ENCODE data around the gene RLN1.

GRCh38 chr9:5288591-5288990 lies 51.1 kb downstream of the RLN1 start:
- TF ChIP-seq EP300 (conservative IDR thresholded peaks at IDR 0.05; ENCODE audit: poor library complexity, severe bottlenecking): no peak
- no peak for TF ChIP-seq CTCF (IDR thresholded peaks at IDR 0.05; ENCODE audit: poor library complexity, severe bottlenecking)
- TF ChIP-seq EZH2 (IDR thresholded peaks at IDR 0.05; ENCODE audit: borderline replicate concordance, insufficient read depth, low read length, poor library complexity, severe bottlenecking): no peak
- TF ChIP-seq RAD21 (conservative IDR thresholded peaks at IDR 0.05): no peak

Data from neural cell (in vitro differentiated cells).